ENCODE data around the gene EIF2S1. TPM values are rescaled to one million over a fixed set of nuclear protein-coding genes. Genes with fewer than 3 reads are reported as not detected.

EIF2S1 gene
- total RNA-seq, 1 donor from 2014 or later: 54.7 TPM

DNA sequence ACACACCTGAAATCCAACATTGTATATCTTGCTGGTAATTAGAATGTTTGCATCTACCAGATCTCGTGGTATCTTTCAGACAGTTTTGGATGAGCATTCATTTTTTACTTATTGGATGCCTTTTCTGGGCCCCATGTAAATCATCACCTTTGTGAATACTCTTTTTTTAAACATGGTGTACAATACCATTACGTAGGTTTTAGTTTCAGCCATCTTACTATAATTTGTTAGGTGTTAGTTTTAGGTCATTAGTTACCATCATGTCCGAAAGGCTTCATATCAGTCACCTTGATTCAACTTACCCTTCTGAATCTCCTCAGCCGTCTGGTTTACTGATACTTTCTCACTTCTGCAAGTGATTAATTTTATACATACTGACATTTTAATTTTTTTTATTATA, 5.3 kb downstream of the EIF2S1 start:
- TF ChIP-seq, protein P1, sequence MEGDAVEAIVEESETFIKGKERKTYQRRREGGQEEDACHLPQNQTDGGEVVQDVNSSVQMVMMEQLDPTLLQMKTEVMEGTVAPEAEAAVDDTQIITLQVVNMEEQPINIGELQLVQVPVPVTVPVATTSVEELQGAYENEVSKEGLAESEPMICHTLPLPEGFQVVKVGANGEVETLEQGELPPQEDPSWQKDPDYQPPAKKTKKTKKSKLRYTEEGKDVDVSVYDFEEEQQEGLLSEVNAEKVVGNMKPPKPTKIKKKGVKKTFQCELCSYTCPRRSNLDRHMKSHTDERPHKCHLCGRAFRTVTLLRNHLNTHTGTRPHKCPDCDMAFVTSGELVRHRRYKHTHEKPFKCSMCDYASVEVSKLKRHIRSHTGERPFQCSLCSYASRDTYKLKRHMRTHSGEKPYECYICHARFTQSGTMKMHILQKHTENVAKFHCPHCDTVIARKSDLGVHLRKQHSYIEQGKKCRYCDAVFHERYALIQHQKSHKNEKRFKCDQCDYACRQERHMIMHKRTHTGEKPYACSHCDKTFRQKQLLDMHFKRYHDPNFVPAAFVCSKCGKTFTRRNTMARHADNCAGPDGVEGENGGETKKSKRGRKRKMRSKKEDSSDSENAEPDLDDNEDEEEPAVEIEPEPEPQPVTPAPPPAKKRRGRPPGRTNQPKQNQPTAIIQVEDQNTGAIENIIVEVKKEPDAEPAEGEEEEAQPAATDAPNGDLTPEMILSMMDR (IDR thresholded peaks at IDR 0.05; ENCODE audit: unreplicated experiment): no peak
- H3K27me3 Mint-ChIP-seq (ENCODE audit: low read depth): no peaks in the 10 kb centered on the region
- peaks cover 18% of the 10 kb centered on the region for H3K36me3 Mint-ChIP-seq
- H3K9me3 Mint-ChIP-seq: no peaks in the 10 kb centered on the region
- no peak overlapping the region for H3K27ac Mint-ChIP-seq
- DNase-seq (ENCODE audit: low spot score in 2 of 2, unreplicated experiment in 2 of 2): no peak
- H3K4me1 Mint-ChIP-seq: peaks cover 12% of the 10 kb centered on the region
- H3K4me3 Mint-ChIP-seq: no peak overlapping the region

DNA sequence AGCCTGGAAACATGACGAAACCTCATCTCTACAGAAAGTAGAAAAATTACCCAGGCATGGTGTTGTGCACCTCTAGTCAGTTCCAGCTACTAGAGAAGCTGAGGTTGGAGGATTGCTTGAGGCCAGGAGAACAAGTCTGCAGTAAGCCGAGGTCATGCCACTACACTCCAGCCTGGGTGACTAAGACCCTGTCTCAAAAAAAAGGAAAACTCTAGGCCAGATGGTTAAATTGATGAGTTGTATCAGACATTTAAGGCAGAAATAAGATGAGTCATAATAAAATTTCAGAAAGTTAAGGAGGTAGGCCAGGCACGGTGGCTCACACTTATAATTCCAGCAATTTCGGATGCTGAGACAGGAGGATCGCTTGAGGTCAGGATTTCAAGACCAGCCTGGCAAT, 10.7 kb downstream of the EIF2S1 start:
- Mint-ChIP-seq H3K36me3 (peaks cover 27% of the 10 kb centered on the region), H3K9me3 (no peaks in the 10 kb centered on the region), H3K4me3 (no peak overlapping the region), H3K27ac (no peak overlapping the region), H3K4me1 (no peaks in the 10 kb centered on the region), H3K27me3 (ENCODE audit: low read depth) (no peaks in the 10 kb centered on the region)
- no peak for DNase-seq (ENCODE audit: low spot score in 2 of 2, unreplicated experiment in 2 of 2)
- TF ChIP-seq, protein P1 (IDR thresholded peaks at IDR 0.05; ENCODE audit: unreplicated experiment): no peak

DNA sequence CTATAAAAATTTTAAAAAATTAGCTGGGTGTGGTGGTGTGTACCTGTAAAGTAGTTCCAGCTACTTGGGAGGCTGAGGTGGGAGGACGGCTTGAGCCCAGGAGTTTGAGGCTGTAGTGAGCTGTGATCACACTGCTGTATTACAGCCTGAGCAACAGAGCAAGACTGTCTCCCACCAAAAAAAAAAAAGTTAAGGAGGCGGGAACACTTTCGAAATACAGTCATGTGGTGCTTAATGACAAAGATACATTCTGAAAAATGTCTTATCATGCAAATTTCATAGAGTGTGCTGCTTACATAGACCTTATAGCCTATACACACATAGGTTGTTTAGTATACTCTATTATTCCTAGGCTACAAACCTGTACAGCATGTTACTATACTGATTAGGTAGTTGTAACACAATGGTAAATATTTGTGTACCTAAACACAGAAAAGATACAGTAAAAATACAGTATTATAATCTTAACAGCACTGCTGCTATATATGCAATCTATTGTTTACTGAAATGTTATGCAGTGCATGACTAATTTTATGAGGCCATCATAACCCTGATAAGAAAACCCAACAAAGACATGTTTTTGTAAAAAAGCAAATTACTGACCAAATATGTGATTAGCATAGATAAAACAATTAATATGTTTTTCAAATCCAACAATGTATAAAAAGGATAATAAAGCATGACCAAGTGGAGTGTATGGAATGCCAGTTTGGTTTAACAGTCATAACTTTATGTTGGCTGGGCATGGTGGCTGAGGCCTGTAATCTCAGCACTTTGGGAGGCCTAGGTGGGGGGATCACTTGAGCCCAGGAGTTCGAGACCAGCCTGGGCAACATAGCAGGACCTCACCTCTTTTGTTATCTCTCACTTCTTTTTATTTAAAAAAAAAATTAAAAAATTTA, 11.4 kb downstream of the EIF2S1 start:
- Mint-ChIP-seq H3K9me3 (no peaks in the 10 kb centered on the region), H3K4me1 (no peaks in the 10 kb centered on the region), H3K36me3 (peaks cover 26% of the 10 kb centered on the region), H3K27me3 (ENCODE audit: low read depth) (no peaks in the 10 kb centered on the region), H3K4me3 (no peak overlapping the region), H3K27ac (no peak overlapping the region)
- TF ChIP-seq, protein P1 (IDR thresholded peaks at IDR 0.05; ENCODE audit: unreplicated experiment): no peak
- DNase-seq (ENCODE audit: low spot score in 2 of 2, unreplicated experiment in 2 of 2): no peak

DNA sequence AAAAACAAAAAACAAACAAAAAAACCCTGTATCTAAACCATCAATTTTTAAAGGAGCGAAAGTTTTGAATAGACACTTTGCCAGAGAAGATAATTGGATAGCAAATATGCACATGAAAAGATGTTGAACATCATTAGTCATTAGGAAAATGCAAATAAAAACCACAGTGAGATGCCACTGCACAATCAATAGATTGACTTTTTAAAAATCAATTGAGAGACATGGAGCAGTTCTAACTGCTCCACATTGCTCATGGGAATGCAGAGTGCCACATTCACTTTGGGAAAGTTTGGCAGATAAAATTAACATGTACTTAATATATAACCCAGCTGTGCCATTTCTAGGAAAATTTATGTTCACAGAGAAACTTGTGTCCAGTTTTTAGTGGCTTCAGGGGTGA, 12.7 kb downstream of the EIF2S1 start:
- TF ChIP-seq, protein P1 (IDR thresholded peaks at IDR 0.05; ENCODE audit: unreplicated experiment): no peak
- H3K27ac Mint-ChIP-seq: no peak overlapping the region
- H3K4me3 Mint-ChIP-seq: no peak overlapping the region
- no peak for DNase-seq (ENCODE audit: low spot score in 2 of 2, unreplicated experiment in 2 of 2)
- no peaks in the 10 kb centered on the region for H3K4me1 Mint-ChIP-seq
- H3K36me3 Mint-ChIP-seq: peaks cover 30% of the 10 kb centered on the region
- H3K9me3 Mint-ChIP-seq: no peaks in the 10 kb centered on the region
- H3K27me3 Mint-ChIP-seq (ENCODE audit: low read depth): no peaks in the 10 kb centered on the region

DNA sequence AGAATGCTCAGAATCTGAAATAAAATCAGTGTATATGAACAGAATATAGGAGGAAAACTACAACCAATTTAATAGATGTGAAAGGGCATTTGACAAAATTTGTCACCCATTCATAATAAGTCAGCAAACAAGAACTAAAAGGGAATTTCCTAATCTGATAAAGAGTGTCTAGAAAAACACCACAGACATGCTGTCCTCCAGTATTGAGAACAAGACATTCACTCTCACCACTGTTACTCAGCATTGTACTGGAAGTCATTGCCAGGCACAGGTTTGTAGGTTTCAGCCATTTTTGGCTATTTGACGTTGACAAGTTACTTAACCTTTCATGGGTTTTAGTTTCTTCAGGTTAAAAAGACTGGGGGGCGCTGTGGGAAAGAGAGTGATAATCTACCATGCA, 13.2 kb downstream of the EIF2S1 start:
- Mint-ChIP-seq H3K4me3 (no peak overlapping the region), H3K36me3 (peaks cover 28% of the 10 kb centered on the region)

More for the DNA sequence above, 13.2 kb downstream of the EIF2S1 start:
- no peak for DNase-seq (ENCODE audit: low spot score in 2 of 2, unreplicated experiment in 2 of 2)
- H3K27ac Mint-ChIP-seq: no peak overlapping the region
- H3K4me1 Mint-ChIP-seq: no peaks in the 10 kb centered on the region
- TF ChIP-seq, protein P1 (IDR thresholded peaks at IDR 0.05; ENCODE audit: unreplicated experiment): no peak
- H3K27me3 Mint-ChIP-seq (ENCODE audit: low read depth): no peaks in the 10 kb centered on the region
- H3K9me3 Mint-ChIP-seq: no peaks in the 10 kb centered on the region
